Type B pancreatic cell (in vitro differentiated cells): ENCODE results near the gene SLC22A31. TPM values are rescaled to one million over a fixed set of nuclear protein-coding genes. Genes with fewer than 3 reads are reported as not detected.
"Not testable (repeated sequence)": the region's sequence is repeated elsewhere in the genome, so short reads cannot be mapped to it uniquely, and the experiment has no call there.

Experiments
- DNase-seq: peaks from one replicate; pipeline ENCODE4 v3.0.0; 2021; ENCODE audit warnings: mixed read lengths; ENCODE audit not compliant: unreplicated experiment; ENCODE audit errors: extremely low spot score
- H3K27ac Mint-ChIP-seq: 2 replicates; pipeline ENCODE4 v1.8.0; 2021; ENCODE audit warnings: mild to moderate bottlenecking, mixed read lengths
- H3K27me3 Mint-ChIP-seq: 2 replicates; pipeline ENCODE4 v1.8.0; 2021; ENCODE audit warnings: mixed read lengths
- H3K36me3 Mint-ChIP-seq: 2 replicates; pipeline ENCODE4 v1.8.0; 2021; ENCODE audit warnings: mixed read lengths
- H3K4me1 Mint-ChIP-seq: one replicate; pipeline ENCODE4 v1.8.0; 2021; ENCODE audit warnings: mixed read lengths; ENCODE audit not compliant: unreplicated experiment
- H3K4me3 Mint-ChIP-seq: 2 replicates; pipeline ENCODE4 v1.8.0; 2021; ENCODE audit warnings: mild to moderate bottlenecking, mixed read lengths
- H3K9me3 Mint-ChIP-seq: 2 replicates; pipeline ENCODE4 v1.8.0; 2021; ENCODE audit warnings: mixed read lengths
- long read RNA-seq: library from polyadenylated mRNA; unstranded; transcript quantifications from one replicate; pipeline ENCODE4 v2.0.0, GENCODE V29; 2020
- total RNA-seq: library from RNA; stranded (reverse); gene quantifications from 2 replicates; pipeline ENCODE4 v1.2.1, GENCODE V29; 2021; ENCODE audit warnings: low replicate concordance
- TF ChIP-seq, protein P1 (sequence below): fragments of 200-600 bp; sonication (generic); conservative IDR thresholded peaks from 2 replicates; pipeline ENCODE4 v1.5.0; 2021; ENCODE audit warnings: antibody characterized with exemption, mild to moderate bottlenecking

The SLC22A31 gene
- total RNA-seq, result 2.9 and 5.3 TPM in 2 replicates
- long read RNA-seq, result 0 reads

DNA sequence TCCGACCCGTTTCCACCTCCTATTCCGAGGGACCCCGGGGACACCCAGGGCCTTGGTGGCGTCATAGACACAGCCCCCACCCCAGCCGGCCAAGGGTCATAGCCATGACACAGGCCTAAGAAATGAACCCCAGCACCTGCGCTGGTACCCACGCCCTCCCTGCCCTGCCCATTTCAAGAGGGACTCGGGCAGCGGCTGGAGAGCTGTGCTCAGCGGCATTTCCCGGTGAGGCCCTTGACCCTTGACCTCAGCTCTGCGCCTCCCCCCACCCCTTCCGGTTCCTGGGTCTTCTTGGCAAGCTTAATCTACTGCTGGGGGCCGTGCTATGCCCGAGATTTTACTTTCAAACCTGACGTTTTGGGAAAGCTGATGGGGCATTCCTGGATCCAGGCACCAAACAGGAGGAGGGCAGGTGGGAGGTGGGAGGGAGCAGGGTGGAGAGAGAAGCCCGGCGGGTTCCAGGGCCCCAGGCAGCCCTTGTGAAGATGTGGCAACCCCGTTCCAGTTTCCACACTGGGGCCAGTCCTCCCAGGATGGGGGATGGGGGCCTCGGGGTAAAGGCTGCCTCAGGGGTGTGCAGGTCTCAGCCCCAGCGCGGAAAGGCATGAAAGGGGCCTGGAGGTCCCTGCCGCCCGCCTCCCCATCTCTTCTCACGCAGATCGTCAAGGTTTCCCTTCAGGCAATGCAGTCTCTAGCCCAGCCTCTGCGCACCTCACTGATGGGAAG is at the start of gene SLC22A31:
Gene SLC22A31 (minus strand): TSS at position 414 of the 726 bp plus-strand sequence. CDS start 36 bp downstream, at position 378.
- no peaks in the 10 kb centered on the region for H3K36me3 Mint-ChIP-seq
- TF ChIP-seq, protein P1, sequence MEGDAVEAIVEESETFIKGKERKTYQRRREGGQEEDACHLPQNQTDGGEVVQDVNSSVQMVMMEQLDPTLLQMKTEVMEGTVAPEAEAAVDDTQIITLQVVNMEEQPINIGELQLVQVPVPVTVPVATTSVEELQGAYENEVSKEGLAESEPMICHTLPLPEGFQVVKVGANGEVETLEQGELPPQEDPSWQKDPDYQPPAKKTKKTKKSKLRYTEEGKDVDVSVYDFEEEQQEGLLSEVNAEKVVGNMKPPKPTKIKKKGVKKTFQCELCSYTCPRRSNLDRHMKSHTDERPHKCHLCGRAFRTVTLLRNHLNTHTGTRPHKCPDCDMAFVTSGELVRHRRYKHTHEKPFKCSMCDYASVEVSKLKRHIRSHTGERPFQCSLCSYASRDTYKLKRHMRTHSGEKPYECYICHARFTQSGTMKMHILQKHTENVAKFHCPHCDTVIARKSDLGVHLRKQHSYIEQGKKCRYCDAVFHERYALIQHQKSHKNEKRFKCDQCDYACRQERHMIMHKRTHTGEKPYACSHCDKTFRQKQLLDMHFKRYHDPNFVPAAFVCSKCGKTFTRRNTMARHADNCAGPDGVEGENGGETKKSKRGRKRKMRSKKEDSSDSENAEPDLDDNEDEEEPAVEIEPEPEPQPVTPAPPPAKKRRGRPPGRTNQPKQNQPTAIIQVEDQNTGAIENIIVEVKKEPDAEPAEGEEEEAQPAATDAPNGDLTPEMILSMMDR, result no peak
- H3K4me1 Mint-ChIP-seq, result no peaks in the 10 kb centered on the region
- no peak for DNase-seq
- no peak within 1 kb of the TSS for H3K27ac Mint-ChIP-seq
- H3K4me3 Mint-ChIP-seq, result peak within 1 kb of the TSS; percentile 69
- peaks cover 7% of the 10 kb centered on the region for H3K9me3 Mint-ChIP-seq
- peaks cover 46% of the 10 kb centered on the region for H3K27me3 Mint-ChIP-seq

DNA sequence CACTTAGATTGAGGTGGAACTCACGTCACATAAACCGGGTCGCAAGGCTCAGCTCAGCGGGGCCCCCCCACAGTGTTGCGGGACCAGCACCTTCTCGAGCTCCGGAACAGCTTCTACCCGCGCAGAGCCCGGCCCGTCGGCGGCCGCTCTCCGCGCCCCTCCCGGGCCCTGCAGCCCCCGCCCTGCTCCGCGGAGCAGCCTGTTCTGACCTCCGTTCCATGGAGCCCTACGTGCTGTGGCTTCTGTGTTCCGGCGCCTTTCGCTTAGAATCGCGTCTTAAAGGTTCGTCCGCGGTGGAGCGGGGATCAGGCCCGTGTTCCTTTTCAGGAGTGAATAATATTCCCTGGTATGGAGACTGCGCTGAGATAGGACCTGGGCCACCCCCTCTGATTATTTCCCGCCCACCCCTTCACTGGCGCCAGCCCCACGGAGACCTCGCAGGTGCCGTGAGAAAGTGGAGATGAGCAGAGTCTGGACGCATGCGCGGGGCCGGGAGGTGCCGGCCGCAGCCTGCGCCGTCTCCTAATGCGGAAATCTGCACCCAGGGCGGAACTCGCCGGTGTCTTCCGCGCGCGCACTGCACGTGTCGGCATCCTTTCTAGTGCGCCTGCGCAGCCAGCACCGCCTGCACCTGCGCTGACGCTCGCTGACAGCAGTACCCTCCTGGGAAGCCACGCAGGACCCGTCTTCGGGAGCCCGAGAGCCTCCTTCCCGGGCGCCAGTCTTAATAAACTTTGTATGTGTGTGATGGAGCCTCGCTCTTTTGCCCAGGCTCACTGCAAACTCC is 48.1 kb upstream of the SLC22A31 start:
- no peak for DNase-seq
- TF ChIP-seq, protein P1, result no peak
- Mint-ChIP-seq H3K4me3 (peak overlapping the region; percentile 83), H3K36me3 (peaks cover 4% of the 10 kb centered on the region), H3K27ac (no peak overlapping the region), H3K27me3 (no peaks in the 10 kb centered on the region), H3K9me3 (peaks cover 8% of the 10 kb centered on the region), H3K4me1 (no peaks in the 10 kb centered on the region)

DNA sequence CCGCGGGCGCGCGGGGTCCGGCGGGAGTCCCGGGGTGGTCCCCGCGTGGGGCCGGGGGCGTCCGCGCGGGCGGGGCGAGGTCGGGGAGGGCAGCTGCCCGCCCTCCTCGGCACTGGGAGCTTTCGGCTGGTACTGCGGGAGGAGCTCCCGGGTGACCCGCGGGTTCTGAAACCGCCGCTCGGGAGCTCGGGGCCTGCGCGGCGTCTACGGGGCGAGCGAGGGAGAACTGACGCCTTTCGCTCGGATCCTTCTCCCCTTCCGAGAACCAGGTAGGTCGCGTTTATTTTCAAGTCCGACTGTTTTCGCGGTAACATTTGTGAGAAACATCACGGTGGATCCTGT is 47.4 kb upstream of the SLC22A31 start:
- not testable (repeated sequence) for H3K27ac Mint-ChIP-seq, H3K36me3 Mint-ChIP-seq, H3K27me3 Mint-ChIP-seq, DNase-seq, H3K9me3 Mint-ChIP-seq, H3K4me1 Mint-ChIP-seq
- H3K4me3 Mint-ChIP-seq, result peak overlapping the region; percentile 83

DNA sequence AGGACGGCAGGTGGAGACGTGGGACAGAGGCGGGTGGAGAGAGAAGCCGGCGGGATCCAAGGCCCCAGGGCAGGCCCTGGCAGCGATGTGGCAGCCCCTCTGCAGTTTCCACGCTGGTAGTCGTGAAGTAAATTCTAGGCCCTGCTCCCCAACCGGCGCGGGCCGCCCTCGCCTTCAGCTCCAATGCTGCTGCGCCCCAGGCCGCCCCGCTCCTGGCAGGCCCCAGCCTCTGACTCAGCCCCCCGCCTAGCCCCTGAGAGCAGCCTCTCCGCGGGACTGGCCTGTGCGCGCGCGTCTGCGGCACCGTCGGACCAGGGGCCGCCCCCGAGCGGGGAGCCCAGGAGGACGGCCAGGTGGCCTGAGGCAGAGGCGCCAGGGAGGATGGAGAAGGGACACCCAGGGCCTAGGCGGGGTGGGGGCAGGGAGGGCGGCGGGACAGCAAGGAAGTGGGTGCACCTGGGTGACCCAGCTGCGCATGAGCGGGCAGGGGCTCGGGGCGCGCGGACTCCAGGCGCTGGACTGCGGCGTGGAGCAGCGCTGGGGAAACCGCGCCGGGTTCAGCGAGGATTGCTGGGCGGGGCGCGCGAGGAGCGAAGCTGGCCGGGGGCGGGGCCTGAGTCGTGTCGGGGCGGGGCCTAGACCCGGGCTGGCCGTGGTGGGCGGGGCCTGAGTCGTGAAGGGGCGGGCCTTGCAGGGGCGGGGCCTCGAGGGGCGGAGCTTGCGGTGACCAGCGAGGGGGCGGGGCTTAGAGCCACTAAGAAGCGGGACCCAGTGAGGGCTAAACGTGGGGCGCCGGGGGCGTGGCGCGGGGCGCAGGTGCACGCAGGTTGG is 46.8 kb upstream of the SLC22A31 start:
- peaks cover 4% of the 10 kb centered on the region for H3K36me3 Mint-ChIP-seq
- peak overlapping the region; percentile 83 for H3K4me3 Mint-ChIP-seq
- DNase-seq, result peak; percentile 99
- no peaks in the 10 kb centered on the region for H3K27me3 Mint-ChIP-seq
- H3K4me1 Mint-ChIP-seq, result no peaks in the 10 kb centered on the region
- peaks cover 8% of the 10 kb centered on the region for H3K9me3 Mint-ChIP-seq
- TF ChIP-seq, protein P1, result no peak
- H3K27ac Mint-ChIP-seq, result no peak overlapping the region

DNA sequence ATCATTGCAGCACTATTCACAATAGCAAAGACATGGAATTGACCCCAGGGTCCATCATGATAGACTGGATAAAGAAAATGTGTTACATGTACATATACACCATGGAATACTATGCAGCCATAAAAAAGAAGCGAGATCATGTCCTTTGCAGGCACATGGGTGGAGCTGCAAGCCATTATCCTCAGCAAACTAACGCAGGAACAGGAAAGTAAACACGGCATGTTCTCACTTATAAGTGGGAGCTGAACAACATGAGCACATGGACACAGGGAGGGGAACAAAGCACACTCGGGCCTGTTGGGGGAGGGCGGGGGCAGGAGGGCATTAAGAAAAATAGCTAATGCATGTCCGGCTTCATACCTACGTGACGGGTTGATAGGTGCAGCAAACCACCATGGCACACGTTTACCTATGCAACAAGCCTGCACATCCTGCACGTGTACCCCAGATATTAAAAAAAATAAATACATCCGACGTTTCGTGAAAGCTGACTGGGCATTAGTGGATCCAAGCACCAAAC is 46.1 kb upstream of the SLC22A31 start:
- DNase-seq, result no peak
- TF ChIP-seq, protein P1, result no peak
- H3K36me3 Mint-ChIP-seq, result peaks cover 4% of the 10 kb centered on the region
- H3K27ac Mint-ChIP-seq, result no peak overlapping the region
- no peaks in the 10 kb centered on the region for H3K4me1 Mint-ChIP-seq
- H3K9me3 Mint-ChIP-seq, result peaks cover 8% of the 10 kb centered on the region
- H3K4me3 Mint-ChIP-seq, result peak overlapping the region; percentile 83
- no peaks in the 10 kb centered on the region for H3K27me3 Mint-ChIP-seq
